Activated CD4-positive, alpha-beta memory T cell treated with anti-CD3 and anti-CD28 coated beads for 36 hours (primary cell): ENCODE measurements around the gene VMA21. TPM values are rescaled to one million over a fixed set of nuclear protein-coding genes. Genes with fewer than 3 reads are reported as not detected.

Source experiments
- CTCF ChIA-PET: fragments of 350-600 bp; sonication (Branson Sonifier 250); formaldehyde crosslinking; loops from one replicate; lab custom pipeline; 2021; ENCODE audit warnings: antibody characterized with exemption, inconsistent platforms; lab: Charles Lee
- POLR2A ChIA-PET: fragments of 350-600 bp; sonication (Branson Sonifier 250); formaldehyde crosslinking; loops from one replicate; lab custom pipeline; 2021; ENCODE audit warnings: antibody characterized with exemption; lab: Charles Lee
- DNase-seq: peaks from one replicate; pipeline ENCODE4 v3.0.0-alpha.2; 2020
- H3K27ac Mint-ChIP-seq: one replicate; pipeline ENCODE4 v1.8.0; 2021; ENCODE audit warnings: mixed read lengths
- H3K27me3 Mint-ChIP-seq: one replicate; pipeline ENCODE4 v1.8.0; 2021; ENCODE audit warnings: mixed read lengths
- H3K36me3 Mint-ChIP-seq: one replicate; pipeline ENCODE4 v1.8.0; 2021; ENCODE audit warnings: mixed read lengths
- H3K4me1 Mint-ChIP-seq: one replicate; pipeline ENCODE4 v1.8.0; 2021; ENCODE audit warnings: low read depth, mixed read lengths
- H3K4me3 Mint-ChIP-seq: one replicate; pipeline ENCODE4 v1.8.0; 2021; ENCODE audit warnings: mild to moderate bottlenecking, mixed read lengths
- H3K9me3 Mint-ChIP-seq: one replicate; pipeline ENCODE4 v1.8.0; 2021; ENCODE audit warnings: mixed read lengths
- intact Hi-C: fragments of 100-400 bp; cut with micrococcal nuclease; formaldehyde crosslinking; loops from one replicate; pipeline ENCODE4 v1.15.1; 2023
- total RNA-seq, 2 experiments: library from RNA; stranded (reverse); gene quantifications; one replicate each; pipeline ENCODE4 v1.2.3, GENCODE V29; 2021

VMA21 gene, protein sequence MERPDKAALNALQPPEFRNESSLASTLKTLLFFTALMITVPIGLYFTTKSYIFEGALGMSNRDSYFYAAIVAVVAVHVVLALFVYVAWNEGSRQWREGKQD
- 10 to 100 TPM; 39.9 to 43.6 TPM for total RNA-seq

DNA sequence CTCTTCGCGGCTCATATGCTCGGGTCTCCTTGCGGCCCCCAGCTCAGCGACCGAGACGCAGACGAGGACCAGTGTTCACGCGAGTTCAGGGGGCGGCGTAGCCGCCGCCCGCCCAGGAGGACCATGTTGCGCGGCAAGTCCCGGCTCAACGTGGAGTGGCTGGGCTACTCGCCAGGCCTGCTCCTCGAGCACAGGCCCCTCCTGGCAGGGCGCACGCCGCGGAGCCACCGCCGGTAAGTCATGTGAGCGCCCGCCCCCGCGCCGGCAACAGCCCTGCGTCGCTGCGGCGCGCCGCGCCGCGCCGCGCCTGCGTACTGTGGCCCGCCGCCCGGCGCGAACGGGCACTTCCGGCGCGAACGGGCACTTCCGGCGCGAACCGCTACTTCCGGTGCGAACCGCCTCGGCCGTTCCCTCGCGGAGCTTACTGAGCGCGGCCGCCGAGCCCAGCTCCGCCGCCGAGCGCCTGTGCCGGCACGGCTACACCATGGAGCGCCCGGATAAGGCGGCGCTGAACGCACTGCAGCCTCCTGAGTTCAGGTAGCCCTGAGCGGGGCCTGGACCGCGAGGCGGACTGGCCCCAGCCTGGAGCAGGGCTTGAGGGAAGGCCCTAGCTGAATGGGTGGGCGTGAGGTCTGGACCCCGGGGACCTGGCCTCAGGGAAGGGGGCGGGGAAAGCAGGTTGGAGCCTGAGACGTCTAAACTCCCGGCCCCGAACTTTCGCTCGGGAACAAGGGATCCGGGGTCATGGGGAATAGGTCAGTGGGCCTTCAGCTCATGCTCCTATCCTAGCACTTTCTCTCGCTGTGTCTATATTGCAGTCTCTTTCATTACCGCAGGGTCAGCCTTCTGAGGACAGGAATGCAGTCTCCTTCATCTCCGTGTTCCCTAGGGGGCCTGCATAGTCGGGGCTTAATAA, at the start of gene VMA21:
Gene VMA21, plus strand, starts transcription at position 382 of the 916 bp plus-strand sequence. Its CDS starts 103 bp downstream, at position 485.
- peaks cover 10% of the 10 kb centered on the region for H3K36me3 Mint-ChIP-seq
- no peaks in the 10 kb centered on the region for H3K9me3 Mint-ChIP-seq
- H3K4me3 Mint-ChIP-seq: peak within 1 kb of the TSS; percentile 89
- intact Hi-C loops: loop anchor here (2.0 to 10.0 kb wide), 4 partner anchors 414 to 822 kb away; partner anchors contain the start of genes CD99L2 and HMGB3
- POLR2A ChIA-PET: interaction anchor here (0.5 to 0.9 kb wide), 3 partner anchors 9 to 500 kb away, joined by 3 to 5 read pairs (median 4); no protein-coding TSS in a partner anchor
- CTCF ChIA-PET: interaction anchor here (1.1 to 4.1 kb wide), 2 partner anchors 19 to 37 kb away, joined by 4 to 18 read pairs; no protein-coding TSS in a partner anchor
- H3K27me3 Mint-ChIP-seq: no peaks in the 10 kb centered on the region
- DNase-seq: peak; percentile 89
- H3K4me1 Mint-ChIP-seq: peaks cover 45% of the 10 kb centered on the region
- H3K27ac Mint-ChIP-seq: peak within 1 kb of the TSS; percentile 96

DNA sequence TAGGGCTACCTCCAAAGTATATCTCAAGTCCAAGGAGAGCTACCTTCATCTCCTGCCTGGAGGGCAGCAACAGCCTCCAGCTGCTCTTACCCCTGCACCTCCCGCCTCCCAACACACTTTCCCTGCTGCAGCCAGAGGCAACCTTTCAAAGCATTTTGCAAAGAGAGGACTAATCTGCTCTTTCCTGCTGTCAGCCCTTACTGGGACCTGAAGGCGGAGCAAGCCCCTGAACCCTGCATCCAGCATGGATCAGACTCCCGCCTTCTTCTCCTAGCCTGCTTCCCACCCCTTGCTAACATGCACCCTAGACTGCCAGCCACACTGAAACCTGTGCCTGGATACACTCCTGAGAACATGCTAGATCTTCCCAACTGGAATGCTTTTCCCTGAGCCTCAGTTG, 37.7 kb upstream of the VMA21 start:
- Mint-ChIP-seq H3K36me3 (no peaks in the 10 kb centered on the region), H3K9me3 (no peaks in the 10 kb centered on the region), H3K27ac (no peak overlapping the region), H3K4me3 (no peak overlapping the region), H3K4me1 (peaks cover 3% of the 10 kb centered on the region), H3K27me3 (peaks cover 9% of the 10 kb centered on the region)
- intact Hi-C loops: loop anchor here (5.0 kb wide), 1 partner anchor 323 kb away; no protein-coding TSS in a partner anchor
- CTCF ChIA-PET: interaction anchor here (3.2 to 4.2 kb wide), 2 partner anchors 37 to 208 kb away, joined by 18 to 23 read pairs; partner anchors contain the start of gene VMA21
- POLR2A ChIA-PET: no interaction called here
- DNase-seq: no peak

DNA sequence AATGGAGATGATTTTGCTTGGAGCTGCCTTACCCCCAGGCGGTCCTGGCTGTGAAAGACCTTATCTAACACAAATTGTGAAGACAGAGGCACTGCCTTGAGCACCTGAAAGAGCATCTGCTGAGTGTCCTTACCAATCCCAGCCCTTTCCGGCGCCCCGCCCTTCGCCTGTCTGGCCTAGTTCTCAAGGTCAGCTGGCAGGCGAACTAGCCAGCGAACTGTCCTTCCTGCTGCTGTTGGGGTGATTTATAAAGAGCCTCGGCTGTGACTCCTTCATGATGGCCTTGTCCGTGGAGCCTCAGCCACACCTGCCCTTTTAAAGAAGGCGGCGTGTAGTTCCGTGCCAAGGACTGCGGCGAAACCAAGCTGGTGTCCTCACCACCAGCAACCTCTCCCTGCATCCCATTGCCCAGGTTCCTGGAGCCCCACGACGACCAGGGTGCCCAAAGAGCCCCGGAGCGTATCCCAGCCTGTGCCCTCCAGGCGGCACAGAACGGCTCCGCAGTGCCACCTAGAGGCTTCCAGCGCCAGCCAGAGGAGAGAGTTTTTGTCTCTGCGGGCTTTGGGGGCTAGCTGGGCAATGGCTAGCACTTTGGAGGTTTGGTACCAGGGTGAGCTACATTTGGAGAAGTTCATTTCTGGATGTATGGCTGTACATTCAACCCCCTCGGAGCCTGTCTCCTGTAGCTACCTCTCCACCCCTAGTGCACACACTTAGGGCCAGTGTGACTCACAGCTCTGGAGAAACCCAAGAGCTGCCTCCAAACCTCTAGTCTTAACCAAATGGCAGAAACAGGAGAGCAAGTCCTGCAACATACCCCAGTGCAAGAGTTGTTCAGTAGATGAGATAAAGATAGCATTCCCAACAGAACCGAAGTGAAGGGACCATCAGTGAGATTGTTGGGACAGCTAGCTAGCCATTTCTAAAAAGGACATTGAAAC, 36.8 kb upstream of the VMA21 start:
- ChIA-PET CTCF (interaction anchor here (0.7 to 4.2 kb wide), 6 partner anchors 32 to 209 kb away, joined by 3 to 23 read pairs (median 4); partner anchors contain the start of gene VMA21), POLR2A (no interaction called here)
- no peaks in the 10 kb centered on the region for H3K9me3 Mint-ChIP-seq
- H3K4me3 Mint-ChIP-seq: no peak overlapping the region
- DNase-seq: peak; percentile 52
- H3K4me1 Mint-ChIP-seq: peaks cover 3% of the 10 kb centered on the region
- peaks cover 7% of the 10 kb centered on the region for H3K27me3 Mint-ChIP-seq
- intact Hi-C loops: loop anchor here (1.0 to 10.0 kb wide), 3 partner anchors 135 to 322 kb away; no protein-coding TSS in a partner anchor
- no peaks in the 10 kb centered on the region for H3K36me3 Mint-ChIP-seq
- no peak overlapping the region for H3K27ac Mint-ChIP-seq

DNA sequence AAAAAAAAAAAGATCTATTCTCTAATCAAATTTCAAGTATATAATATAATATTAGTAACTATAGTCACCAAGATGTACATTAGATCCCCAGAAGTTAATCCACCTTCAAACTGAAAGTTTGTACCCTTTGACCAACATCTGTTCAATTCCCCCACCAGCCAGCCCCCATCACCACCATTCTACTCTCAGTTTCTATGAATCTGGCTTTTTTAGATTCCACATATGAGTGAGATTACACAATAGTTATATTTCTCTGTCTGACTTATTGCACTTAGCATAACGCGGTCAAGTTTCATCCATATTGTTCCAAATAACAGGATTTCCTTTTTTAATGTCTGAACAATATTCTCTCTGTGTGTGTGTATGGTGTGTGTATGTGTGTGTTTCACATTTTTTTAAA, 33.7 kb upstream of the VMA21 start:
- POLR2A ChIA-PET: no interaction called here
- Mint-ChIP-seq H3K9me3 (no peaks in the 10 kb centered on the region), H3K4me1 (peaks cover 3% of the 10 kb centered on the region), H3K27me3 (peaks cover 5% of the 10 kb centered on the region), H3K27ac (no peak overlapping the region), H3K4me3 (no peak overlapping the region), H3K36me3 (no peaks in the 10 kb centered on the region)
- no peak for DNase-seq
- CTCF ChIA-PET: no interaction called here
- intact Hi-C loops: loop anchor here (10.0 kb wide), 1 partner anchor 131 kb away; no protein-coding TSS in a partner anchor

DNA sequence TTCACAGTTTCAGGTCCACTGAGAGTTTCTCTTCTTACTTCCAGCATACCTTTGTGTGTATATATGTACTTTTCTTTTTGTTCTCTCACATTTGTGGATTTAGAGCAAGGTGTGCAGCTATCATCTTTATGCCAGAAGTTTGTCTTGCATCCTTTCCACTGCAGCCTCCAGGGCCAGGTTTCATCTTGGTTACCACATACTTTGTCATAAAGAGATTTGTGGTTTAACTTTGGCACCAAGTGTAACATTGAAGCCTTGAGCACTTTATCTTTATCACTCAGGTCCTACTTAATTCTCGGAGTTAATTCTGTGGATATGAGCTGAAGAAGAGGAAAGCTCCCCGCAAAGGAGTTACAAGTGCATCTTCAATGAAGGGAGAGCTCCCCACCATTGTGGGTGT, 31.4 kb upstream of the VMA21 start:
- no peak overlapping the region for H3K27ac Mint-ChIP-seq
- POLR2A ChIA-PET: no interaction called here
- CTCF ChIA-PET: no interaction called here
- H3K4me1 Mint-ChIP-seq: no peaks in the 10 kb centered on the region
- no peaks in the 10 kb centered on the region for H3K36me3 Mint-ChIP-seq
- no peak for DNase-seq
- intact Hi-C loops: loop anchor here (10.0 kb wide), 1 partner anchor 129 kb away; no protein-coding TSS in a partner anchor
- H3K27me3 Mint-ChIP-seq: peaks cover 8% of the 10 kb centered on the region
- H3K9me3 Mint-ChIP-seq: no peaks in the 10 kb centered on the region
- no peak overlapping the region for H3K4me3 Mint-ChIP-seq

DNA sequence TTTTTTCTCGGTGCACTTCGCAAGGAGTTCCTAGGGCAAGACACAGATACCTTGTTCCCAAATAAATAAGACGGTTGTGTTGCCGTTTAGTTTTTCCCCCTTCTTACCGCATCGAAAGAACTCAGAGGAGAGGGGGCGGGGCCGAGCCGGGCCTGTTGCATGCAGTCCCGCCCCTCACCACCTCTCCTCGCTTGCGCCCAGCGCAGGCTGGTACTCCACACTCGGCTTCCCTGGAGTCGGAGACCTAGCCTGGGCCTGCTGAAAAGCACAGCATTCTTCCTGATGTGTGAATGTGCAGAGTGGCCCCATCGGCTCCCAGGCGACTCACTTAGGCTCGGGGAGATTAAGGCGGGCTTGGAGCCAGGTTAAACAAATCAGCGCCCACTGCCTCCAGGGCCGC, 26.1 kb upstream of the VMA21 start:
- ChIA-PET POLR2A (no interaction called here), CTCF (no interaction called here)
- no peak for DNase-seq
- intact Hi-C loops: no loop called here
- no peaks in the 10 kb centered on the region for H3K4me1 Mint-ChIP-seq
- no peaks in the 10 kb centered on the region for H3K36me3 Mint-ChIP-seq
- no peak overlapping the region for H3K4me3 Mint-ChIP-seq
- H3K27ac Mint-ChIP-seq: no peak overlapping the region
- H3K9me3 Mint-ChIP-seq: no peaks in the 10 kb centered on the region
- peaks cover 8% of the 10 kb centered on the region for H3K27me3 Mint-ChIP-seq

DNA sequence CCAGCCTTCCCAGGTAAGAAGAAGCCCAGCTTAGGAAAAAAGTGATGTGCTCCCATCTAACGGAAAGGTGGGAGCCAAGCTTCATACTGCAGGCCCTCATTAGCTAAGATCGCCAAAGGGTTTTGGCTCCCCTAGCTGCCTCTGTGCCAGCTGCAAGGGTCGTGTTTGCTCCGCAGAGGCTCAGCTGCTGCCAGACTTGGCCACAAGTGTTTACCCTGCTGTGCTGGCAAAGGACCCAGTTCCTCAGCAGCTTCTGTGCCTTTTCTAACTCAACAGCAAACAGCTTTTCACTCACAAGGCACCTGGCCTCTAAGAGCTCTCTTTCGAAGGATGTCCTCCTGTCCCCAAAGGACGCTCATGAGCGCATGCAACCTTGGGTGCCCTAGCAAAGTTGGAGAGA, 12.2 kb upstream of the VMA21 start:
- ChIA-PET POLR2A (no interaction called here), CTCF (no interaction called here)
- no peak overlapping the region for H3K4me3 Mint-ChIP-seq
- H3K27me3 Mint-ChIP-seq: no peaks in the 10 kb centered on the region
- H3K36me3 Mint-ChIP-seq: no peaks in the 10 kb centered on the region
- H3K27ac Mint-ChIP-seq: no peak overlapping the region
- DNase-seq: no peak
- H3K4me1 Mint-ChIP-seq: peaks cover 5% of the 10 kb centered on the region
- intact Hi-C loops: no loop called here
- no peaks in the 10 kb centered on the region for H3K9me3 Mint-ChIP-seq

DNA sequence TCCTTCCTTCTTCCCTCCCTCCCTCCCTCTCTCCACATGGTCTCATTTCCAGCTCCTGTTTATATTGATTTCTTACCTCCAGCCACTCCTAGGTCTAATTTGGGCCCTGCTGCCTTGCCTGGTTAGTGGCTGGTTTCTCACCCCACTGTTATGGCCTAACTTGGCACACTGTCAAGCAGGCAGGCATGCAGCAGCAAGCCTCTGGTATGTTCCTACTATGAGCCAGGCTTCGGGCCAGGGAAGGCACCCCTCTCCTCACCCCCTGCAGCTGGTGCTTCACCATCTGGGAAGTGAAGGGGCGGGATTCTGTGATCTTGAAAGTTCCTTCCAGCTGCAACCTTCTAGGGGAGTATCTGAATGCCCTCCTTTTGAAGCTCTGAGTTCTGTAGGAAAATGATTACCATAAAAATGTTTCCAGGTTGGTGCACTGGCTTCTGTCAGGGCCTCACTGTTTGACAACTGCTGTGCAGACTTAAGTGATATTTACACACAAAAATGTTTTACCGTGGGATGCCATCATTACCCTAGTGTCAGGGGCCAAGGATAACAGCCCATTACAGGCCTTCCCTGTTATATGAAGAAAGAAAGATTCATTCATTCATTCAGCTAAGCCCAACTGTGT, 10.1 kb upstream of the VMA21 start:
- no peak overlapping the region for H3K27ac Mint-ChIP-seq
- intact Hi-C loops: no loop called here
- H3K4me3 Mint-ChIP-seq: no peak overlapping the region
- DNase-seq: no peak
- no peaks in the 10 kb centered on the region for H3K9me3 Mint-ChIP-seq
- no peaks in the 10 kb centered on the region for H3K36me3 Mint-ChIP-seq
- ChIA-PET POLR2A (no interaction called here), CTCF (no interaction called here)
- H3K4me1 Mint-ChIP-seq: peaks cover 7% of the 10 kb centered on the region
- no peaks in the 10 kb centered on the region for H3K27me3 Mint-ChIP-seq

DNA sequence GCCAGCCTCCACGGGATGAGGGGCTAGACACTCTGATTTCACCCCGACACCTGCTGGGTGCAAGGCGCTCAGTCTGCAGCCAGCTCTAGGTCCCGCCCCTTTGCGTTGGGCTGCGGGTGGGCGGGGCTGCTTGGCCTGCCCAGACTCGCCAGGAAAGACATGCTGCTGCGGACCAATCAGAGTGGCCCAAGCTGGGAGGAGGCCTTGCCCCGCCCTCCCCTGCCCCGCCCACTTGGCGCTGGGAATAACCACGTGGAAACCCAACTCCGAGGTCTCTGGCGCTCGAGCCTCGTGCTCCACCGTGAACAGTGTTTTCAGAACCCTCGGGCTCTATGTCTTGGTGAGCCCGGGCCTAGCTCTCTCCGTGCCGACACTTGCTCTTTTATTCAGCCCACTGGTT, 5.3 kb upstream of the VMA21 start:
- H3K27ac Mint-ChIP-seq: no peak overlapping the region
- intact Hi-C loops: loop anchor here (10.0 kb wide), 1 partner anchor 817 kb away; no protein-coding TSS in a partner anchor
- DNase-seq: no peak
- no peak overlapping the region for H3K4me3 Mint-ChIP-seq
- CTCF ChIA-PET: interaction anchor here (1.3 kb wide), 1 partner anchor 31 kb away, joined by 3 read pairs; no protein-coding TSS in a partner anchor
- H3K27me3 Mint-ChIP-seq: no peaks in the 10 kb centered on the region
- POLR2A ChIA-PET: no interaction called here
- no peaks in the 10 kb centered on the region for H3K36me3 Mint-ChIP-seq
- peaks cover 26% of the 10 kb centered on the region for H3K4me1 Mint-ChIP-seq
- H3K9me3 Mint-ChIP-seq: no peaks in the 10 kb centered on the region

DNA sequence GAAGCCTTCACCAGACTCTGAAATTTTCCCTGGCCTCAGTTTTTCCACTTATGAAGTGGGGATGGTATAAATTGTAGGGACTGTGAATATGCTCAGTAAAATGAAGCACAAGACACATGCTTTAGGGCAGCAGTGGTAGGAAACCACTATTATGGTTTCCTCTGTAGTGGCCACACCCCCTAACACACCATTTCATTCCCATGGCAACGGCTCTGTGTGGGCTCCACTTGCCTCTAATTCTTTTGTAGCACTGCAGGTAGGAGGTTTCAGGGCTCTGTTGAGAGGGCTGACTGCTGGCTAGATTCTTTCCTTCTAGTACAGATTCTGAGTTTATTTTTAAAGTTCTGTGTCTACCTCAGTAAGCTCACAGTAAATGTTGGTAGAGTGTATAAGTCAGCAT, 3.5 kb upstream of the VMA21 start:
- intact Hi-C loops: loop anchor here (10.0 kb wide), 1 partner anchor 819 kb away; no protein-coding TSS in a partner anchor
- H3K36me3 Mint-ChIP-seq: peaks cover 4% of the 10 kb centered on the region
- H3K27me3 Mint-ChIP-seq: no peaks in the 10 kb centered on the region
- peak overlapping the region; percentile 51 for H3K27ac Mint-ChIP-seq
- peak; percentile 62 for DNase-seq
- H3K4me3 Mint-ChIP-seq: no peak overlapping the region
- ChIA-PET CTCF (no interaction called here), POLR2A (no interaction called here)
- peaks cover 30% of the 10 kb centered on the region for H3K4me1 Mint-ChIP-seq
- no peaks in the 10 kb centered on the region for H3K9me3 Mint-ChIP-seq
